Bone marrow (tissue), 2 donors: ENCODE results near the gene SPRR2A.
A peak's percentile ranks its signal among the peaks of the same experiment; 100 is the strongest.
"Not testable (repeated sequence)": the region's sequence is repeated elsewhere in the genome, so short reads cannot be mapped to it uniquely, and the experiment has no call there.

Experiments used
- DNase-seq, 2 donors: peaks; one replicate each; lab custom pipeline; 2025; lab: John Stamatoyannopoulos, UW

SPRR2A gene

DNA sequence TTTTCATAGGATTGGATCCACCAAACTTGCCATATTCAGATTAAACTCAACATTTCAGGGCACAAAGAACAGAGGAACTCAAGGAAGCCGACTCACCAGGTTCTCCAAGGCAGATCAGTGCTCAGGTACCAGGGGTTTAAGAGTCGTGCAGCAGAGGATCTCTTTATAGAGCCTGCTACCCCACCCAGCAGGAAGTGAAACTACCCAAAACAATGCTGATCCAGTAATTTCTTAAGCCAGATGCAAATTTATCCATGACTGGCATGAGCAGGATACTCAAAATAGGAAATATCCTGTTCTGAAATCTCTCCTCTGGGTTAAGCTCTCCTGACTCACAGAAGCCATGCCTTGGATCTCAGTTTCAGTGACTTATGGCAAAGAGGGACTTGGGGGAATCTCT lies at the start of gene SPRR2A:
TSS of gene SPRR2A (minus strand) at position 138 of the 400 bp plus-strand sequence. CDS start 777 bp downstream, outside the sequence.
- DNase-seq: no peak

DNA sequence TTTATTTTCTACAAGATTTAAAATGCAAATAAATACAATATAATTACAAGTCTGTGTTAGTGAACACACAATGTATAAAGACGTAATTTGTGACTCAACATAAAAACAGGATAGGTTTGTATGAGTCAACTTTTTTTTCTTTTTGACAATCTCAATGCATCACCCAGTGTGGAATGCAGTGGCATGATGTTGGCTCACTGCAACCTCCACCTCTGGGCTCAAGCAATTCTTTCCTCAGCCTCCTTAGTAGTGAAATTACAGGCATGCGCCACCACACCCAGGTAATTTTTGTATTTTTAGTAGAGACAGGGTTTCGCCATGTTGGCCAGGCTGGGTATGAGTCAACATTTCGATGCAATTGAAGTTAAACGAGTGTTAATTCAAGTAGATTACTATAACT lies 42.9 kb upstream of the SPRR2A start:
- no peak for DNase-seq

DNA sequence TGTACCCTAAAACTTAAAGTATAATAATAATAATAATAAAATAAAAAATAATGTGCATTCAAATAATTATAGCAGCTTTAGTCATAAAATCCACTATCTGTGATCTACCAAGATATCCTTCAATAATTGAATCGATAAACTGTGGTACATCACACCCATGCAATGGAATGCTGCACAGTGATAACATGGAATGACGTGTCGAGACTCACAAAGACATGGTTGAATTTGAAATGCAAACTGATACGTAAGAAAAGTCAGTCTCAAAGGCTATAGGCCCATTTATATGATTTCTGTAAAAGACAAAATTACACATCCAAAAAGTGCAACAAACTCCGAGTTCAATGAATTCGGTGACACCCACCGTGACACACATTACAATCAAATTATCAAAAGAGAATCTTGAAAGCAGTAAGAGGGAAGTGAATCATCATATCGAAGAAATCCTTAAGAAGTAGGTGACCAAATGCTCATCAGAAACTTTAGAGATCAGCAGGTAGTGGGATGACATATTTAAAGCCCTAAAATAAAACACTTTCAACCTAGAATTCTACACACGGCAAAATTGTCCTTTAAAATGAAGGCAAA lies 42.2 kb upstream of the SPRR2A start:
- no peak for DNase-seq

DNA sequence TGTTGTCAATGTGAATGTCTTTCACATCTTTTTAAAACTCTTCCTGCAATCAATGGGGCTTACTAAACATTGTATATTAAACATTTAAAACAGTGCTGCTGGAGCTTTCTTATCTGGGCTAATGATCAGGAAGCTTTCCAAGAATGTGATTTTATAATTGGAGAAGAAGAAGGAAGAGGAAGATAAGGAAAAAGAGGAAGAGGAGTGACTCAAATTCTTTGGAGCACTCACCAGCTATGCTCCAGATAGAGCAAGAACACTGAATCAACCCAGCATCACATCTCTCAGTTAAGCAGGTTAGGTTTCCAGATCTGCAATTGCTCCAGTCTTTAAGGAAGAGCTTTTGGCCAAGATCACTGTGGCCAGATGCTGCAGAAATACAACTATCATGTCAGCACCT lies 38.5 kb upstream of the SPRR2A start:
- DNase-seq: no peak

DNA sequence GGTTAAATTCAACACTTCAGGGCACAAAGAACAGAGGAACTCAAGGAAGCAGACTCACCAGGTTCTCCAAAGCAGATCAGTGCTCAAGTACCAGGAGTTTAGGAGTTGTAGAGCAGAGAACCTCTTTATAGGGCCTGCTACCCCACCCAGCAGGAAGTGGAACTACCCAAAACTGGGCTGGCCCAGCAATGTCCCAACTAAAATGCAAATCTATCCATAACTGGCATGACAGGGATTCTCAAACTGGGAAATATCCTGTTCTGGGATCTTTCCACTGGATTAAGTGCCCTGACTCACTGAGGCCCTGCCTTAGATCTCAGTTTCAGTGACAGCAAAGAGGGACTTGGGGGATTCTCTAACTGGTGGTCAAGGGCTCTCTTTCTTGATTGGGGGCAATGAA lies 37.1 kb upstream of the SPRR2A start, which contains the start of gene SPRR2E:
TSS of gene SPRR2E (minus strand) at position 101 of the 400 bp plus-strand sequence. CDS start 775 bp downstream, outside the sequence.
- DNase-seq: no peak

DNA sequence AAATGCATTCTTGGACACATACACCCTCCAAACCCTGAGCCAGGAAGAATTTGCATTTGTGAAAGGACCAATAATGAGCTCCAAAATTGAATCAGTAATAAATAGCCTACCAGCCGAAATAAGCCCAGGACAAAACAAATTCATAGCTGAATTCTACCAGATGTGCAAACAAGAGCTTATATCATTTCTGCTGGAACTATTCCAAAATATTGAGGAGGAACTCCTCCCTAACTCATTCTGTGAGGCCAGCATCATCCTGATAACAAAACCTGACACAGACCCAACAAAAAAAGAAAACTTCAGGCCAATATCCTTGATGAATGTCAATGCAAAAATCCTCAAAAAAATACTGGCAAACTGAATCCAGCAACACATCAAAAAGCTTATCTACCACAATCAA lies 30.3 kb upstream of the SPRR2A start:
- no peak for DNase-seq

DNA sequence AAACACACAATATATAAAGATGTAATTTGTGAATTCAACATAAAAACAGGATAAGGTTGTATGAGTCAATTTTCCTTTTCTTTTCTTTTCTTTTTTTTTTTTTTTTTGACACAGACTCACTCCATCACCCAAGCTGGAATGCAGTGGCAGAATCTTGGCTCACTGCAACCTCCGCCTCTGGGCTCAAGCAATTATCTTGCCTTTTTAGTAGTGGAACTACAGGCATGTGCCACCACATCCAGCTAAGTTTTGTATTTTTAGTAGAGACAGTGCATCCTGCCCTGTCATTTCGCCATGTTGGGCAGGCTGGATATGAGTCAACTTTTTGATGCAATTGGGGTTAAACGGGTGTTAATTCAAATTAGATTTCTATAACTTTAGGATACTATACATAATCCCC lies 24.4 kb upstream of the SPRR2A start:
- no peak for DNase-seq

DNA sequence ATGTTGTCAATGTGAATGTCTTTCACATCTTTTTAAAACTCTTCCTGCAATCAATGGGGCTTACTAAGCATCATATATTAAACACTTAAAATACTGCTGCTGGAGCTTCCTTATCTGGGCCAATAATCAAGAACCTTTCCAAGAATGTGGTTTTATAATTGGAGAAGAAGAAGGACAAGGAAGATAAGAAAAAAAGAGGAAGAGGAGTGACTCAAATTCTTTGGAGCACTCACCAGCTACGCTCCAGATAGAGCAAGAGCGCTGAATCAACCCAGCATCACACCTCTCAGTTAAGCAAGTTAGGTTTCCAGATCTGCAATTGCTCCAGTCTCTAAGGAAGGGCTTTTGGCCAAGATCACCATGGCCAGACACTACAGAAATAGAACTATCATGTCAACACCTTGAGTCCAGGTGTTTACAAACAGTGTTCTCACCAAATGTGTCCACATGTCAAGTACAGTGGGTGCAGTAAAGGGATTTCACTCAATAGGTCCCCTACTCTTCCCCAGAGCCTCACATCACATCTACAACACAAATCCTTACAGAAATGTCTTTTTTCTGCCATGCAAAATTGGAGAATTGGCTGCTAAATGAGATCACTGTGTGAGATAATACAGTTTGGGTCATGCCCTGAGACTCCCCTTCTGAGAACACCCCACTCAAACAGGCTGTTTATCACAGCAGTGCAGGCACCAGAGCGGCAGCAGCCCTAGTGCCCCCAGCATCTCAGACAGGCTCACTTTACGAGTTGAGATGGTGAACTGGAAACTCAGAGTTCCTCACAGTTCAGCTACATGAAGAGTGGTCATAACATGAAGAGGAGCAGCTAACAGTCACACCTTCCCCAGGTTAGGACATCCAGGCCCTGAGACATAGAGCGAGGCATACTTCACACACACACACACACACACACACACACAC lies 15.8 kb upstream of the SPRR2A start:
- DNase-seq: no peak

DNA sequence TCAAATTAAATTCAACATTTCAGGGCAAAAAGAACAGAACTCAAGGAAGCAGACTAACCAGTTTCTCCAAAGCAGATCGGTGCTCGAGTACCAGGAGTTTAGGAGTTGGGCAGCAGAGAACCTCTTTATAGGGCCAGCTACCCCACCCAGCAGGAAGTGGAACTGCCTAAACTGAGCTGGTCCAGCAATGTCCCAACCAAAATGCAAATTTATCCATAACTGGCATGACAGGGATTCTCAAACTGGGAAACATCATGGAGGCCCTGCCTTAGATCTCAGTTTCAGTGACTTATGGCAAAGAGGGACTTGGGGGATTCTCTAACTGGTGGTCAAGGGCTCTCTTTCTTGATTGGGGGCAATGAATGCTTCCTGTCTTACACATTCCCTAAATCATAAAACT lies 14.2 kb upstream of the SPRR2A start, which contains the start of gene SPRR2B:
TSS of gene SPRR2B (minus strand) at position 101 of the 400 bp plus-strand sequence. CDS start 772 bp downstream, outside the sequence.
- no peak for DNase-seq

DNA sequence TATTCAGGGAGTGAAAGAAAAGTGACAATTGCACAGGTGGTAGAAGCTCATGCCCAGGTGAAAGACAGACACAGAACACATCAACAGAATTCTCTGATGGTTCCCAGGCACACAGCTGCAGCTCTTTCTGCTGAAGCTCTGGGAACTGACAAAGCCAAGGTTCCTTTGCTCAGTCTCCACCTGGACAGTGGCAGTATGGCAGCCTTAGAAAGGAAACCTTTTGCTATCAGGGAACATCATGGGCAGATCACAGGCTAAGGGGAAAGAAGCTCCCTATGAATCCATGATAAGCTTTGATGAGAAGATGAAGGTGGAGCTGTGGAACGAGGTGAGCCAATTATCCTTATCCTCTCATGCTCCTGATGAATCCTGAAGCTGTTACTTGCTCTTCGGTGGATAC lies 12.9 kb upstream of the SPRR2A start:
- DNase-seq: no peak

DNA sequence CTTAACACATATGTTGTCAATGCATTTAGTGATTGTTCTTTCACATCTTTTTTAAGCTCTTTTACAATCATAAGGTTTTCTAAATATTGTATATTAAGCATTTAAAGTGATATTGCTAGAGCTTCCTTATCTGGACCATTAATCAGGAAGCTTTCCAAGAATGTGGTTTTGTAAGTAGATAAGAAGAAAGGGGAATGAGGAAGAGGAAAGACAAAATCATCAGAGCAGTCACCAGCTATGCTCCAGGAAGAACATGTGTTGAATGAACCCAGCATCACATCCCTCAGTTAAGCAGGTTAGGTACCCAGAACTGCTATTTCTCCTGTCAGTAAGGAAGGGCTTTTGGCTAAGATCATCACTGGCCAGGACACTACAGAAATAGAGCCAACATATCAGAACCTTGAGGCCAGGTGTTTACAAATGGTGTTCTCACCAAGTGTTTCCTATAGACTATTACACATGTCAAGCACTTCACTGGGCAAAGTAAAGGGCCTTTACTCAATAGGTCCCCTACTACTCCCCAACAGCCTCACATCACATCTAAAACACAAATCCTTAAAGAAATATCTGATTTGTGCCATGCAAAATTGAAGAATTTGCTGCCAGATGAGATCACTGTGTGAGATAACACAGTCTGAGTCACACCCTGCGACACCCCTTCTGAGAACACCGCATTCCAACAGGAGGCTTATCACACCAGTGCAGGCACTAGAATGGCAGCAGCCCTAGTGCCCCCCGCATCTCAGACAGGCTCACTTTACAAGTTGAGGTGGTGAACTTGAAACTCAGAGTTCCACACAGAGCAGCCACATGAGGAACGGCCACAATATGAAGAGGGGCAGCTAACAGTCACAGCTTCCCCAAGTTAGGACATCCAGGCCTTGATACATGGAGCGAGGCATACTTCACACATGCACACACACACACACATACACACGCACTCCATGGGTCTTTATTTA lies 1.8 kb upstream of the SPRR2A start:
- no peak for DNase-seq

DNA sequence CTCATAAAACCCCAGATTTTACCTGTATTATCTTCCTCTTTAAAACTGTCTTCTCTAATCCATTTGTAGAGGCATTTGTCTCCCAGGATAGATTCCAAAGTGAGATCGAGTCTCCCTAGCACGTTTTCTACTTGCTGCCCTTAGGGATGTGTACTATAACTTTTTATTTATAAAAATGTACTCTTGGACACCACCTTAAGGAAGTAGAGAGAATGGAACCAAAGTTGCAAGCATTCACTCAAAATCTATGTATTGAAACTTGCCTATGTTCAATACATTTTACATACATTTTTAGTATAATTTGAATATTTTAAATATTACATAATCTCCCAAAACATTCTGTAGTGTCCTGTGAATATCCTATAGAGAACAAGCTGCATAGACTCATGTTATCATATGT lies 842 bp upstream of the SPRR2A start:
- DNase-seq: no peak

DNA sequence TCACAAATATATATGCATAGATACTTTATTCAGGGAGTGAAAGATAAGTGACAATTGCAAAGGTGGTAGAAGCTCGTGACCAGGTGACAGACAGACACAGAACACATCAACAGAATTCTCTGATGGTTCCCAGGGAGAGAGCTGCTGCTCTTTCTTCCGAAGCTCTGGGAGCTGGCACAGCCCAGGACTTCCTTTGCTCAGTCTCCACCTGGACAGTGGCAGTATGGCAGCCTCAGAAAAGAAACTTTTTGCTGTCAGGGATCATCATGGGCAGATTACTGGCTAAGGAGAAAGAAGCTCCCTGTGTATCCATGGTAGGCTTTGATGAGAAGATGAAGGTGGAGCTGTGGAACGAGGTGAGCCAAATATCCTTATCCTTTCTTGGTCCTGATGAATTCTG lies 1.2 kb downstream of the SPRR2A start:
- DNase-seq: not testable (repeated sequence)

DNA sequence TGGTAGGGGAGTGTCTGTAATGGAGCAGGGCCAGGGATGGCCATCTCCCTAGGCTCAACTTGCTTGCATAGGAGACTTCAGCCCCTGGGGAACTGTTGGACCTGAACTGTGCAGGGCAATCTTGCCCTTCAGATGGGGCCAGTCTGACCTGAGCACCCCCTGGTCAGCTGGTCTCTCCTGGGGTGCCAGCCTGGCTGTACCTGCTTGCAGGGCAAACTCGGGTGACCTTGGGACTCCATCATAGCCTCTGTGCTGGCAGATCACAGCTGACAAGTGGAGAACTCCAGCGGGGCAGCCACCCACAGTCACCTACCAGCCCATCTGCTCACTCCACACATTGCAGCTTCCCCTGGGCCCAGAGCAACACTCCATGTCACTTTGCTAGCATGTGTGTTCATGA lies 8.1 kb downstream of the SPRR2A start:
- no peak for DNase-seq

DNA sequence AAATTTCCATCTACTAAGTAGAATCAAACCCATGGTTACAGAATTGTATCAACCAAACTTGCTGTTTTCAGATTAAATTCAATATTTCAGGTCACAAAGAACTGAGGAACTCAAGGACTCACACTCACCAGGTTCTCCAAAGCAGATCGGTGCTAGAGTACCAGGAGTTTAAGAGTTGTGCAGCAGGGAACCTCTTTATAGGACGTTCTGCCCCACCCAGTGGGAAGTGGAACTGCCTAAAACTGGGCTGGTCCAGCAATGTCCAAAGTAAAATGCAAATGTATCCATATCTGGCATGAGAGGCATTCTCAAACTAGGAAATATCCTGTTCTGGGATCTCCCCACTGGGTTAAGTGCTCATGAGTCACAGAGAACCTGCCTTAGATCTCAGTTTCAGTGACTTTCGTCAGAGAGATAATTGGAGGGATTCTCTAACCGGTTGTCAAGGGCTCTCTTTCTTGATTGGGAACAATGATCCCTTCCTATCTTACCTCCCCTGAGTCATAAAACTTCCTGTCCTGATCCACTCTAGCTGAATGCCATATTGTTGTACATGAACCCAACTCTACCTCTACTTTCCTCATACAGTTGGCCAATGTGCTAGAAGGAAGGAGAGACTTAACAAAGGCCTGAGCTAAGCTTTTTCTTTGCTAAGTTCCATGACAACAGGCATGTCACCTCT lies 16.2 kb downstream of the SPRR2A start, which contains the start of gene SPRR2D:
TSS of gene SPRR2D (minus strand) at position 171 of the 682 bp plus-strand sequence. CDS start 774 bp downstream, outside the sequence.
- DNase-seq: no peak

DNA sequence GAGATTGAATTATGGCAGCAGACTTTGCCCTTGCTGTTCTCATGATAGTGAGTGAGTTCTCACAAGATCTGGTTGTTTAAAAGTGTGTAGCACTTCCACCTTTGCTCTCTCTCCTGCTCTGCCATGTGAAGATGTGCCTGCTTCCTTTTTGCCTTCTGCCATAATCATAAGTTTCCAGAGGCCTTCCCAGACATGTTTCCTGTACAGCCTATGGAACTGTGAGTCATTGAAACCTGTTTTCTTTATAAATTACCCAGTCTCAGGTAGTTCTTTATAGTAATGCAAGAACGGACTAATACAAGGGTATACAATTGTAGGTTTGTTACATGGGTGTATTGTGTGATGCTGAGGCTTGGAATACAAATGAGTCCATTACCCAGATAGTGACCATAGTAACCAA lies 22.1 kb downstream of the SPRR2A start:
- no peak for DNase-seq

DNA sequence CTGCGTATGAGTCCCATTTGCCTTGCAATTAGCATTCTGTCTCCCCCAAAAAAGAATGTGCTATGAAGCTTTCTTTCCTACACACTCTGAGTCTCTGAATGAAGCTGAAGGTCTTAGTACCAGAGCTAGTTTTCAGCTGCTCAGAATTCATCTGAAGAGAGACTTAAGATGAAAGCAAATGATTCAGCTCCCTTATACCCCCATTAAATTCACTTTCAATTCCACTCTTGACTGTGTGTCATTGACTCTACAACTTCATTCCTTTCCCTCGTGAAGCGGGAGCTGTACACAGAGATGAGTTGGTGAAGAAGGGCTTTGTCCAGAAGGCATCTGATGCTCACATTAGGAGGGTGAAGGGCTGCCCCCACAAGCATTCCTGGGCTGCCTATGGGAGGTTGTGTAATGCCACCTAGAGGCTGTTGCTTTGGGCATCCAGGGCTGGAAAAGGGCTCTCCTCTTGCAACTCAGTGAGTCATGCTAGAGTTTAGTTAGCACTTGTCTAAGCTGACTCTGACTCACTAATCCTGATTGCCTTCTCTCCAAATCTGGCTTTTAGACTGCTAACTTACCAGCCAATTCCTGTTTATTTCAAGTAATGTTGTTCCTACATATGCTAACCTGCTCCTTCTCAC lies 24.5 kb downstream of the SPRR2A start:
- peak in 1 of 2 donors; percentile 3 for DNase-seq

DNA sequence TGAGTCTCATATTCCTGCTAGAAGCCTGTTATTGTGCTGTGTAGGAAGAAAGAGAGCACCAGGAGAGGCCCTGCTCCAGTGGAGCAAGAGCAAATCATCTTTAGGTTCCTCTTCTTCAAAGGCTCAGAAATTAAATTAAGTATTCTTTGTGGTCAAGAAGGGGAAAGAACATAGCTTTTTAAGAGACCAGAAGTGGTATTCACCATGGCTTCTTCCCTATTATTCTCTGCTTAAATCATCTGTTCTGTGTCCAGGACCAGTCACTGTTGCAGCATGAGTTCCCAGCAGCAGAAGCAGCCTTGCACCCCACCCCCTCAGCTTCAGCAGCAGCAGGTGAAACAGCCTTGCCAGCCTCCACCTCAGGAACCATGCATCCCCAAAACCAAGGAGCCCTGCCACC lies 25.2 kb downstream of the SPRR2A start:
- DNase-seq: no peak

DNA sequence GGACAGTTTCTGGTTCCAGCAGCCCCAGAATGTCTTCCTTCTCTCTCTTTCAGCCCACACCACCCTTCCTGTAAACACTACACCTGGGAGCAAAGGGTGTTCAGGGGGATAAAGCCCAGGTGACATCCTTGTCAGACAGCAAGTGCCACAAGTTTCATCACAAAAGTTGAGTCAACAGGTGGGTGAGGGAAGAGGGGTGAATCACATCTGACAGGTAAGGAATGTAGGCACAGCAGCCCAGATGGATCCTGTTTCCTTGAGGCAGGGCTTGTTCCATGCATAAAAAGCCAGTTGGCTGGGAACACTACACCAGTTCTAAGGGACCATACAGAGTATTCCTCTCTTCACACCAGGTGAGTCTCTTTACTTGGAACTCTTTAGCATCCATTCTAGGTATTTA lies 26.4 kb downstream of the SPRR2A start, which contains the start of gene SPRR1B:
TSS of gene SPRR1B (plus strand) at position 309 of the 400 bp plus-strand sequence. CDS start 1,143 bp downstream, outside the sequence.
- no peak for DNase-seq

DNA sequence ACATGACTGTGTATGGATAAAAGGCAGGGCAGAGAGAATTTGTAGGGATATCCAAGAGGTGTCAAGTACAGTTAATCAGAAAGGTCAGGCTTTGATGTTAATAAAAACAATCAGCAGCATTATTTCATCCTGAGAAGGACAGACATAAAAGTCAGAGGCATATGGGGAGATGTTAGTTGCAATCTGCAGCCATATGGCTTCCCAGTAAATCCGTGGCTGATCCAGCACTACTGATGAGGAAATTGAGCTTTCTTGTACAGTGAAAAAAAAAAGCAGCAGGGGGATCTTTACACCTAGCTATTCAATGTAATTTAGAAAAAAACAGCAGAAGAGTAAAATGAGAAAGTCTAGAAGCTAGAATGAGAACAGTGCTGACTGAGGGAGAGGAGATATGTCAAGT lies 28.5 kb downstream of the SPRR2A start:
- no peak for DNase-seq

DNA sequence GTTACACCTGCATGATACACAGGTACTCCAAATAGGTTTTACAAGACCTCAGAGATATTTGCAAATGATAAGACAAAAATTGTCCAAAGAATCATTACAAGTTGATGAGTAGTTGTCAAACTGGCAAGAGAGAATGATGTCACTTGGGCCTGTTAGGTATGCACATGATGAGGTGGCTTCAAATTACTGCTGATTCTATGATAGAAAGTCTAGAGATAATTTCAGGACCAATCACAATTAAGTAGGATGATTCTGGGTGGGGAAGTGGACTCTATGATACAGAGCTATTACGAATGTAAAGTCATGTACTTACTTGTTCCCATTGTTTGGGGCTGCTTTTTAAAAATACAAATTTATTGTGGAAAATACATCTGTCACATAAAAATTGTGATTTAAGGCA lies 31.5 kb downstream of the SPRR2A start:
- no peak for DNase-seq
